ENCODE data around the gene RHOT2. TPM values are rescaled to one million over a fixed set of nuclear protein-coding genes. Genes with fewer than 3 reads are reported as not detected.

The RHOT2 gene
- 48.3 and 78.9 TPM in 2 replicates for total RNA-seq

DNA sequence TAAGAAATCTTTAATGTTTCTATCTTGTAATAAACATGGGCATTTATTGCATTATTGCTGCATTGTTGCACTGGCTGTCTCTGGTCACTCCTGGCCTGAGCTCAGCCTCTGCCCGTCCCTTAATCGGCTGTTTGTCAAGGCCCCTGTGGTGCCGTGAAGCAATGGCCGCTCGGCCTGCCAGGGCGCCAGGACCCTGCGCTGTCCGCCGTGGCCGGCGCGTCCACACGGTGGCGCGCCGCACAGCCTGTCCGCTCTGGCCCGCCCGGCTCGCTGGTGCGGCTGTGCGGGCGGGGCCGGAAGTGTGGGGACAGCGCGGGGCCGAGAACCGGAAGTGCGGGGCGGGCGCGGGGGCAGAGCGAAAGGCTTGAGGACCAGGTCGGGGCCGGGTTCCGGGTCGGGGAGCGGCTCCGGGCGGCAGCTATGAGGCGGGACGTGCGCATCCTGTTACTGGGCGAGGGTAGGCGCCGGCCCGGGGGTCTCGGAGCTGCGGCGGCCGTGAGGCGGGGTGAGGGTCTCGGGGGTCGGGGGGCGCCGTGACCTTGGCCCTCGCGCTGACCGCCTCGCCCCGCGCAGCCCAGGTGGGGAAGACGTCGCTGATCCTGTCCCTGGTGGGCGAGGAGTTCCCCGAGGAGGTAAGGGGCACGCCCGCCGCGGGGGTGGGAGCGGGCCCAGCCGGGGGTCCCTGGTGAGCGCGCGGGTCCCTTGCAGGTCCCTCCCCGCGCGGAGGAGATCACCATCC lies at the start of gene RHOT2:
Gene RHOT2 (plus strand): TSS at position 353 of the 739 bp plus-strand sequence. CDS start 68 bp downstream, at position 421.
- DNase-seq (ENCODE audit: extremely low read depth, low read depth, low spot score) = no peak

- no peak for DNase-seq (ENCODE audit: extremely low read depth, low read depth, low spot score)
Measured at GRCh38 chr16:619476-620100, 48.3 kb upstream of the RHOT2 start.

GRCh38 chr16:620700-621525 lies 47.0 kb upstream of the RHOT2 start:
- DNase-seq (ENCODE audit: extremely low read depth, low read depth, low spot score) = no peak

DNA sequence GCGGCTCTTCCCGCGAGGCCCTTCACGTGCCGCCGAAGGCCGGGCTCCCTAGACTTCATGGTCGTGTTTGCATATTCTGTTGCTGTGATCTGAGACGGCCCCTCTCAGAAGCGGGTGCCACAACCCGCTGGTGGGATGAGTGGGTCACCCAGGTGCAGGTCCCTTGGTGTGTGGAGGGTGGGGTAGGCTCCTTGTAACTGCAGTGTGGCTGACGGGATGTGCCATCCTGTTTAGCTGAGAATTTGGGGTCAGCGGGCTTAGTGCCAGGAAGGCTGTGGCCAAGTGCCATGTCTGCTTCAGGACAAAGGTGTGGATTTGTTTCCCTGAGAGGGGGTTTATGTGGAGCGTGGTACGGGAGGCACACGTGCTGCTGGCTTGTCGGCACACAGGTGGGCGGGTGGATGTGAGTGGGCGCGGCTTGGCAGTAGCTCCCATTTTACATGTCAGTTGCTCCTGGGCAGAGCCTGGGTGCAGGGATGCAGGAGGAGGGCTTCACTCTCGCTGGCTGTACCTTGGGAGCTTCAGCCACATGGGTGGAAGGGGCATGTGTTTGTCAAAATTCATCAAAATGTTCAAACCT lies 46.3 kb upstream of the RHOT2 start:
- no peak for DNase-seq (ENCODE audit: extremely low read depth, low read depth, low spot score)

GRCh38 chr16:622920-623280 lies 45.0 kb upstream of the RHOT2 start:
- DNase-seq (ENCODE audit: extremely low read depth, low read depth, low spot score) = no peak

DNA sequence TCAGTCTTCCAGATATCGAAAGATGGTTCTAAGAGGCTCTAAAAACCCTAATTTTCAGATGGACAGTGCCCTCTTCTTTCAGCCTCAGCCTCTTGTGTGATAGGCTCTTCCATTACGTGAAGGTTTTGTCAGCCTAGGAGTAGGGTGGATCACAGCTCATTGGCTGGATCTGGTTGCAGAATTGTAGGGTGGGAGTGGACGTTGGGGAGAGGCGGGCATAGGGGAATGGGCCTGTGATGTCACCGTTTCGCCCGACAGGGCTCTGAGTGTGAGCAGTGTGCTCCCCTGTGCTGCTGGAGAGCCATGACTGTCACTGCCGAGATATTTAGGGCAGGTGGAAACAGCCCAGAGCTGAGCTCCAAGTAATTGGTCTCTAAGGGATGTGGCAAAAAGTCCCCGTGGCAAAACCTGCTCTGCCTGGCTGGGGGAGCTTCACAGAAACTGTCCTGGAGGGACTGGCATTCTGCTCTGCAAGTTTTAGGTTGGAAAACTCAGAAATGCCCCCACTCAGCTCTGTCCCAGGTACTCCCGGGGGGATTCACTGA lies 43.3 kb upstream of the RHOT2 start:
- DNase-seq (ENCODE audit: extremely low read depth, low read depth, low spot score) = no peak

GRCh38 chr16:625117-625976 lies 42.6 kb upstream of the RHOT2 start:
- DNase-seq (ENCODE audit: extremely low read depth, low read depth, low spot score) = no peak

- no peak for DNase-seq (ENCODE audit: extremely low read depth, low read depth, low spot score)
Measured at GRCh38 chr16:625977-626765, 41.8 kb upstream of the RHOT2 start.

GRCh38 chr16:626787-627453 lies 41.0 kb upstream of the RHOT2 start:
- peak; percentile 42 for DNase-seq (ENCODE audit: extremely low read depth, low read depth, low spot score)

GRCh38 chr16:627454-628239 lies 40.3 kb upstream of the RHOT2 start:
- no peak for DNase-seq (ENCODE audit: extremely low read depth, low read depth, low spot score)

DNA sequence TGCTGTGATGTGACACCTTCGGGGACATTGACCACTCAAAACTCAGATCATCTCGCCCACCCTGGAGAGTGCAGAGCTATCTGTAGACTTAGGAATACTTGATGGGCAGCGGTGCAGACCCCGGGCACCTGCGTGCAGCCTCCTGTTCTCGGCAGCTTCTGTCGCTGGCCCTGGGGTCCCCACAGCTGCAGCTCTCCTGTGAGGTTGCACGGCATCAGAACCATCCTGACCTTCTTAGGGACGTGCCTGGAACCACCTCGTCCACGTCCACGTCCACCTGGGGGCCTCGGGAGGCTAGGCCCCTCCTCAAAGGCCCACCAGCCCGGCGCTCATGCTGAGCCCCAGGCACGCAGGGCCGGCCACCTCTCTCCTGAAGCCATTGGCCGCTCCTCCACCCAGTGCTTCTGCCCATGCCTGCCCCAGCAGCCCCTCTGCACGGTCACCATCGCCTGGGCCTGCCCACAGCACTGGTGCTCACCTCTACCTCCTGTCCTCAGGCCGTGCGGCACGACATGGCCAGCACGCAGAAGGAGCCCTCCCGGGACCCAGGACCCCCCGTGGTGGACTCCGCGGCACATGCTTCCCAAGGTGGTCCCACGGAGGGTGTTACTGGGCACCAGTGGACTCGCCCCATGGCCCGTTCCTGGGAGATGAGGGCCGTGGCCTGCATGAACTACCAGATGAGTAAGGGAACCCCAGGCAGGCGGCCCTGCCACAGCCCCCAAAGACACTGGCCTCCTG lies 39.4 kb upstream of the RHOT2 start:
- DNase-seq (ENCODE audit: extremely low read depth, low read depth, low spot score) = no peak

DNA sequence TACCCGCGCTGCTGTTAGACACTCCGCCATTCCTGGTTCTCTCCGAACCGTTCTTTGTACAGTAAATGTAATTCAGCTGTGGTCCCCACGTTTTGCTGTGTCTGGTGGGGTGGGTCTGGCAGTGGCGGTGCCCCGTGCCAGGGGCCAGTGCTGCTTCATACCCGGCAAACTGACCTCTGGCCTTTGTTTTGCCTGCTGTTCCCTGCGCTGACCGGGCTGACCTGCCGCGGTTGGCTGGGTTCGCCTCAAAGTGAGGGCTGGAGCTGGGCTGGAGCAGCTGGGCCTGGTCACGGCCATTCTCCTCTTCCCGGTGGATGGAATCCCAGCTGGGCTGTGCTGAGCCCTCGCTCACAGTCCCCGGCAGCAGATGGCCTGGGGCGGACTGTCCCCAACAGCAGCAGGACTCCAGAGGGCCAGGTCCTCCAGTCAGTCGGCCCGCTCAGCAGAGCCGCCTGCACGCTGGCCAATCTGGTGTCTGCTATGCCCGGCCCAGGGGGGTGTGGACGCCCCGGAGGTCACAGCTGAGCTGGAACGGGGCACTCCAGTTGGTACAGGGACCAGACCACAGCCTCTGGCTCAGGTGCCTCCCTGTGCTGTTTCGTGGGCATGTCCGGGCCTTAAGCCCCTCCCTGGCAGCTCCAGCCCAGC lies 38.6 kb upstream of the RHOT2 start:
- DNase-seq (ENCODE audit: extremely low read depth, low read depth, low spot score) = no peak

- DNase-seq (ENCODE audit: extremely low read depth, low read depth, low spot score) = no peak
Measured at GRCh38 chr16:629833-630248, 38.1 kb upstream of the RHOT2 start.

DNA sequence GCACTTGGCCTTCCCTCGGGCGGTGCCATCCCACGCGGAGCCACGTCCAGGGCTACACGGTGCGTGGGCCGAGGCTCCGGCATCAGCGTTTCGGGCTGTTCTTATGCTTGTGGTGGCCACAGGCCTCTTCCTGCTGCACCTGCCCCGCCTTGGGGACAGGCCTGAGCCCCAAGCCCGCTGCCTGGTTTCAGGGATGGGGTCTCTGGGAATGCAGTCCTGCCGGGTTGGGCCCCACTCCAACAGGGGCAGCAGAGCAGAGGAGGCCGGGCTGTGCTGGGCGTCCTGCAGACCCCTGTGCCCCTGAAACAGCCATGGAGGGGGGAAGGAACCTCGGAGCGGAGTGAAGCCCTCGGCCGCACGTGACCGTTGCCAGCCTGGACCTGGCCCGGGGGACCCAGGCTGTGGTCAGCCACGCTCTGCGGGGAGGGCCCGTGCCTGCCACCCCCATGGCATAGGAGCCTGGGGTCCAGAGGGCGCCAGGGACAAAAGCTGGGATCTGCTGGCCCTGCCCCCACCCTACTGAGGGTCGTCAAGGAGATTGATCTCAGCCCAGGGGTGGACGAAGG lies 37.6 kb upstream of the RHOT2 start:
- DNase-seq (ENCODE audit: extremely low read depth, low read depth, low spot score) = no peak

DNA sequence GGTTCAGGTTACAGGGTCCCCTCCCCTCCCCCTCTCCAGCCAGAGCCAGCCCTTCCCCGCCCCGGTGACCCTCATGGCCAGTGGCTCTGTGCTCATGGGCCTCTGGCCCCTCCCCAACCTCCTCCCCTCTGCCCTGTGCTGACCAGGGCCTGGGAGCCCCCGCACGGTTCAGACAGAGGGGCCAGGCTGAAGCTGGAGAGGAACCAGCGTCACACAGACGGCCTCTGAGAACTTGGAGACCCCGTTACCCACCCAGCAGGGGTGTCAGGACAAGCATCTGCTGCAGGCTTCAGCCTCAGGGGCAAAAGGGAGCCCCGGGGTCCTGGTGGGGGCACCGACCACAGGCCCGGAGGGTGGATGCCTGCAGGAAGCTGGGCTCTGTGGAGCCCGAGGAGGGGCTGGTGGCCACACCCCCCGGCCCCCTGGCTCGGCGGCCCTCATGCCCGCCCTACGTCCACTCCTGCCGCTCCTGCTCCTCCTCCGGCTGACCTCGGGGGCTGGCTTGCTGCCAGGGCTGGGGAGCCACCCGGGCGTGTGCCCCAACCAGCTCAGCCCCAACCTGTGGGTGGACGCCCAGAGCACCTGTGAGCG lies 37.0 kb upstream of the RHOT2 start, which contains the start of gene WFIKKN1:
Gene WFIKKN1 (plus strand): TSS at position 171 of the 591 bp plus-strand sequence. CDS start 269 bp downstream, at position 440.
- DNase-seq (ENCODE audit: extremely low read depth, low read depth, low spot score) = no peak

GRCh38 chr16:631808-632358 lies 36.0 kb upstream of the RHOT2 start:
- DNase-seq (ENCODE audit: extremely low read depth, low read depth, low spot score) = no peak

Data from glomerular endothelial cell (primary cell).